WTC11 (cell line): ENCODE results near the gene SMARCA4. TPM values are rescaled to one million over a fixed set of nuclear protein-coding genes. Genes with fewer than 3 reads are reported as not detected.

Experiments
- ATAC-seq: fragments of 200-7000 bp; cut with Tn5 transposase; 2 replicates; pipeline ENCODE4 v1.10.0; 2021; ENCODE audit warnings: mild to moderate bottlenecking, moderate library complexity
- CTCF ChIA-PET: fragments of 300-600 bp; sonication (Branson Sonifier 250); formaldehyde crosslinking; loops from one replicate; lab custom pipeline; 2021; ENCODE audit warnings: antibody characterized with exemption; lab: Charles Lee
- POLR2A ChIA-PET: fragments of 350-600 bp; sonication (Branson Sonifier 250); formaldehyde crosslinking; loops from one replicate; lab custom pipeline; 2021; ENCODE audit warnings: antibody characterized with exemption; lab: Charles Lee
- DNase-seq: peaks from one replicate; pipeline ENCODE4 v3.0.0; 2021; ENCODE audit warnings: low spot score
- H3K27ac Mint-ChIP-seq: 2 replicates; pipeline ENCODE4 v1.8.0; 2021; ENCODE audit warnings: mixed read lengths
- H3K27me3 Mint-ChIP-seq: 2 replicates; pipeline ENCODE4 v1.8.0; 2021; ENCODE audit warnings: low read depth, mild to moderate bottlenecking, moderate library complexity, mixed read lengths
- H3K36me3 Mint-ChIP-seq: 2 replicates; pipeline ENCODE4 v1.8.0; 2021; ENCODE audit warnings: mixed read lengths
- H3K4me1 Mint-ChIP-seq: 2 replicates; pipeline ENCODE4 v1.8.0; 2022; ENCODE audit warnings: mixed read lengths
- H3K4me3 Mint-ChIP-seq: 2 replicates; pipeline ENCODE4 v1.8.0; 2021; ENCODE audit warnings: mild to moderate bottlenecking, moderate library complexity, mixed read lengths
- H3K9me3 Mint-ChIP-seq: 2 replicates; pipeline ENCODE4 v1.8.0; 2021; ENCODE audit warnings: mixed read lengths
- ATF1 ChIP-seq: sonication (generic); formaldehyde crosslinking; IDR thresholded peaks from 2 replicates; pipeline ENCODE4 v1.8.1; 2023; ENCODE audit warnings: mild to moderate bottlenecking, moderate library complexity, missing genetic modification reagents
- ATF6 ChIP-seq: sonication (generic); formaldehyde crosslinking; IDR thresholded peaks from 2 replicates; pipeline ENCODE4 v1.8.1; 2023; ENCODE audit warnings: mild to moderate bottlenecking, missing genetic modification reagents
- CDX4 ChIP-seq: fragments of 250-450 bp; sonication (Bioruptor Pico); IDR thresholded peaks from 2 replicates; pipeline ENCODE4 v1.9.0; 2021; ENCODE audit warnings: moderate library complexity, mild to moderate bottlenecking, inconsistent platforms, borderline replicate concordance
- CREB1 ChIP-seq: sonication (generic); formaldehyde crosslinking; IDR thresholded peaks from 2 replicates; pipeline ENCODE4 v1.8.0; 2023; ENCODE audit warnings: mild to moderate bottlenecking, missing genetic modification reagents
- FOXK1 ChIP-seq: sonication (generic); formaldehyde crosslinking; IDR thresholded peaks from 2 replicates; pipeline ENCODE4 v1.8.0; 2022; ENCODE audit warnings: mild to moderate bottlenecking, moderate library complexity, missing genetic modification reagents
- GABPB1 ChIP-seq: sonication (generic); formaldehyde crosslinking; IDR thresholded peaks from 2 replicates; pipeline ENCODE4 v1.8.1; 2023; ENCODE audit warnings: mild to moderate bottlenecking, missing genetic modification reagents
- JAZF1 ChIP-seq: fragments of 250-450 bp; sonication (Bioruptor Pico); IDR thresholded peaks from 2 replicates; pipeline ENCODE4 v1.9.0; 2021; ENCODE audit warnings: moderate library complexity, mild to moderate bottlenecking, inconsistent platforms
- MXD4 ChIP-seq: fragments of 250-450 bp; sonication (Bioruptor Pico); IDR thresholded peaks from 2 replicates; pipeline ENCODE4 v1.8.0; 2021; ENCODE audit warnings: mild to moderate bottlenecking, moderate library complexity, borderline replicate concordance
- NFATC4 ChIP-seq: fragments of 250-450 bp; sonication (Bioruptor Pico); IDR thresholded peaks from 2 replicates; pipeline ENCODE4 v1.9.0; 2021; ENCODE audit warnings: mild to moderate bottlenecking
- PREB ChIP-seq: sonication (generic); formaldehyde crosslinking; IDR thresholded peaks from 2 replicates; pipeline ENCODE4 v1.8.1; 2022; ENCODE audit warnings: mild to moderate bottlenecking, missing genetic modification reagents, moderate library complexity, borderline replicate concordance
- PRRX2 ChIP-seq: fragments of 250-450 bp; sonication (Bioruptor Pico); IDR thresholded peaks from 2 replicates; pipeline ENCODE4 v1.8.0; 2021; ENCODE audit warnings: mild to moderate bottlenecking
- TCF7 ChIP-seq: sonication (generic); formaldehyde crosslinking; IDR thresholded peaks from 2 replicates; pipeline ENCODE4 v1.8.0; 2022; ENCODE audit warnings: mild to moderate bottlenecking, low read depth, missing genetic modification reagents, moderate library complexity
- TEAD1 ChIP-seq: sonication (generic); formaldehyde crosslinking; IDR thresholded peaks from 2 replicates; pipeline ENCODE4 v1.8.0; 2022; ENCODE audit warnings: mild to moderate bottlenecking, missing genetic modification reagents
- ZNF121 ChIP-seq: sonication (generic); formaldehyde crosslinking; IDR thresholded peaks from 2 replicates; pipeline ENCODE4 v1.8.0; 2023; ENCODE audit warnings: missing genetic modification reagents
- ZNF232 ChIP-seq: sonication (generic); formaldehyde crosslinking; IDR thresholded peaks from 2 replicates; pipeline ENCODE4 v1.8.0; 2022; ENCODE audit warnings: mild to moderate bottlenecking, missing genetic modification reagents
- ZNF317 ChIP-seq: sonication (generic); formaldehyde crosslinking; IDR thresholded peaks from 2 replicates; pipeline ENCODE4 v1.8.1; 2023; ENCODE audit warnings: low read depth, mild to moderate bottlenecking, moderate library complexity, missing genetic modification reagents, borderline replicate concordance
- ZNF416 ChIP-seq: fragments of 250-450 bp; sonication (Bioruptor Pico); IDR thresholded peaks from 2 replicates; pipeline ENCODE4 v1.9.0; 2021; ENCODE audit warnings: mild to moderate bottlenecking, inconsistent platforms
- total RNA-seq: library from RNA; stranded (reverse); gene quantifications from 3 replicates; pipeline ENCODE4 v1.2.3, GENCODE V29; 2021
- TF ChIP-seq, protein P1 (sequence below): fragments of 250-450 bp; sonication (Bioruptor Pico); IDR thresholded peaks from 2 replicates; pipeline ENCODE4 v1.9.0; 2021; ENCODE audit warnings: mild to moderate bottlenecking
- TF ChIP-seq, protein P2 (sequence below): fragments of 250-450 bp; sonication (Bioruptor Pico); IDR thresholded peaks from 2 replicates; pipeline ENCODE4 v2.1.2; 2022; ENCODE audit warnings: mild to moderate bottlenecking, moderate library complexity
- TF ChIP-seq, protein P3 (sequence below): fragments of 250-450 bp; sonication (Bioruptor Pico); IDR thresholded peaks from 2 replicates; pipeline ENCODE4 v1.8.0; 2021; ENCODE audit warnings: mild to moderate bottlenecking
- TF ChIP-seq, protein P4 (sequence below): sonication (generic); formaldehyde crosslinking; IDR thresholded peaks from 2 replicates; pipeline ENCODE4 v1.8.1; 2022; ENCODE audit warnings: mild to moderate bottlenecking, moderate library complexity, missing genetic modification reagents
- TF ChIP-seq, protein P5 (sequence below): fragments of 250-450 bp; sonication (Bioruptor Pico); conservative IDR thresholded peaks from 2 replicates; pipeline ENCODE4 v1.9.0; 2021; ENCODE audit warnings: mild to moderate bottlenecking
- TF ChIP-seq, protein P6 (sequence below): sonication (generic); formaldehyde crosslinking; IDR thresholded peaks from 2 replicates; pipeline ENCODE4 v1.8.1; 2022; ENCODE audit warnings: low read depth, mild to moderate bottlenecking, moderate library complexity, missing genetic modification reagents, borderline replicate concordance

SMARCA4 gene
- total RNA-seq, 1 experiment from 2014 or later, result 295 TPM

DNA sequence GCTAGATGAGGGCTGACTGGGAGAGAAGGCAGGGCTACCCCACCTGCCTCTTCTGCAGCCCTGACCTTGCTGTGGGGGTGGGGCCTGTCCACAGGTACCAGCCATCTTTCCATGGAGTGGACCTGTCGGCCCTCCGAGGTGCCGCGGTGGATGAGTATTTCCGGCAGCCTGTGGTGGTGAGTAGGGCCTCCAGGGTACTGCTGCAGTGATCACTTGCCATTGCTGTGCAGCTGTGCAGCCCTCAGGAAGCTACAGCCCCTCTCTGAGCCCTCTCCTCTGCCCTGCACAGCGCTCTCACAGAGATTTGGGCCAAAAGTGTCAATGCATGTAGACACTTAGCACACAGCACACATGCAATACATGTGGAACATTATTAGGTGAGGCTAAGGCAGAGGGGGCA lies 44.2 kb upstream of the SMARCA4 start:
- ATAC-seq (no peak), DNase-seq (no peak)
- TF ChIP-seq TEAD1, result no peak
- TF ChIP-seq, protein P1, sequence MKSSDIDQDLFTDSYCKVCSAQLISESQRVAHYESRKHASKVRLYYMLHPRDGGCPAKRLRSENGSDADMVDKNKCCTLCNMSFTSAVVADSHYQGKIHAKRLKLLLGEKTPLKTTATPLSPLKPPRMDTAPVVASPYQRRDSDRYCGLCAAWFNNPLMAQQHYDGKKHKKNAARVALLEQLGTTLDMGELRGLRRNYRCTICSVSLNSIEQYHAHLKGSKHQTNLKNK (CRISPR knock-in tag), result no peak
- TF ChIP-seq, protein P2, sequence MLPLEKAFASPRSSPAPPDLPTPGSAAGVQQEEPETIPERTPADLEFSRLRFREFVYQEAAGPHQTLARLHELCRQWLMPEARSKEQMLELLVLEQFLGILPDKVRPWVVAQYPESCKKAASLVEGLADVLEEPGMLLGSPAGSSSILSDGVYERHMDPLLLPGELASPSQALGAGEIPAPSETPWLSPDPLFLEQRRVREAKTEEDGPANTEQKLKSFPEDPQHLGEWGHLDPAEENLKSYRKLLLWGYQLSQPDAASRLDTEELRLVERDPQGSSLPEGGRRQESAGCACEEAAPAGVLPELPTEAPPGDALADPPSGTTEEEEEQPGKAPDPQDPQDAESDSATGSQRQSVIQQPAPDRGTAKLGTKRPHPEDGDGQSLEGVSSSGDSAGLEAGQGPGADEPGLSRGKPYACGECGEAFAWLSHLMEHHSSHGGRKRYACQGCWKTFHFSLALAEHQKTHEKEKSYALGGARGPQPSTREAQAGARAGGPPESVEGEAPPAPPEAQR, result no peak
- TF ChIP-seq, protein P3, sequence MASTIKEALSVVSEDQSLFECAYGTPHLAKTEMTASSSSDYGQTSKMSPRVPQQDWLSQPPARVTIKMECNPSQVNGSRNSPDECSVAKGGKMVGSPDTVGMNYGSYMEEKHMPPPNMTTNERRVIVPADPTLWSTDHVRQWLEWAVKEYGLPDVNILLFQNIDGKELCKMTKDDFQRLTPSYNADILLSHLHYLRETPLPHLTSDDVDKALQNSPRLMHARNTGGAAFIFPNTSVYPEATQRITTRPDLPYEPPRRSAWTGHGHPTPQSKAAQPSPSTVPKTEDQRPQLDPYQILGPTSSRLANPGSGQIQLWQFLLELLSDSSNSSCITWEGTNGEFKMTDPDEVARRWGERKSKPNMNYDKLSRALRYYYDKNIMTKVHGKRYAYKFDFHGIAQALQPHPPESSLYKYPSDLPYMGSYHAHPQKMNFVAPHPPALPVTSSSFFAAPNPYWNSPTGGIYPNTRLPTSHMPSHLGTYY, result no peak
- TF ChIP-seq, protein P4, sequence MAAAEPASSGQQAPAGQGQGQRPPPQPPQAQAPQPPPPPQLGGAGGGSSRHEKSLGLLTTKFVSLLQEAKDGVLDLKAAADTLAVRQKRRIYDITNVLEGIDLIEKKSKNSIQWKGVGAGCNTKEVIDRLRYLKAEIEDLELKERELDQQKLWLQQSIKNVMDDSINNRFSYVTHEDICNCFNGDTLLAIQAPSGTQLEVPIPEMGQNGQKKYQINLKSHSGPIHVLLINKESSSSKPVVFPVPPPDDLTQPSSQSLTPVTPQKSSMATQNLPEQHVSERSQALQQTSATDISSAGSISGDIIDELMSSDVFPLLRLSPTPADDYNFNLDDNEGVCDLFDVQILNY (CRISPR knock-in tag), result no peak
- TF ChIP-seq NFATC4 (CRISPR knock-in tag), result no peak
- TF ChIP-seq ZNF317 (CRISPR knock-in tag), result no peak
- H3K27me3 Mint-ChIP-seq, result no peaks in the 10 kb centered on the region
- H3K4me3 Mint-ChIP-seq, result no peak overlapping the region
- ChIA-PET CTCF (no interaction called here), POLR2A (no interaction called here)
- H3K4me1 Mint-ChIP-seq, result no peaks in the 10 kb centered on the region
- peaks cover 14% of the 10 kb centered on the region for H3K36me3 Mint-ChIP-seq
- no peaks in the 10 kb centered on the region for H3K9me3 Mint-ChIP-seq
- H3K27ac Mint-ChIP-seq, result no peak overlapping the region

GRCh38 chr19:10918359-10918758 lies 42.5 kb upstream of the SMARCA4 start:
- no peaks in the 10 kb centered on the region for H3K9me3 Mint-ChIP-seq
- H3K4me1 Mint-ChIP-seq, result no peaks in the 10 kb centered on the region
- no peak for DNase-seq
- no peak overlapping the region for H3K27ac Mint-ChIP-seq
- H3K4me3 Mint-ChIP-seq, result no peak overlapping the region
- H3K27me3 Mint-ChIP-seq, result no peaks in the 10 kb centered on the region
- peaks cover 12% of the 10 kb centered on the region for H3K36me3 Mint-ChIP-seq
- no peak for ATAC-seq
- CTCF ChIA-PET, result interaction anchor here (0.5 to 1.3 kb wide), 6 partner anchors 18 to 495 kb away, joined by 3 to 5 read pairs (median 4); no protein-coding TSS in a partner anchor
- POLR2A ChIA-PET, result no interaction called here
- TF ChIP-seq PREB (no peak), PRRX2 (no peak), GABPB1 (CRISPR knock-in tag) (no peak), CREB1 (CRISPR knock-in tag) (no peak), ZNF121 (CRISPR knock-in tag) (no peak), ATF6 (no peak), TCF7 (CRISPR knock-in tag) (no peak), FOXK1 (CRISPR knock-in tag) (no peak), ZNF416 (CRISPR knock-in tag) (no peak), JAZF1 (CRISPR knock-in tag) (no peak), CDX4 (CRISPR knock-in tag) (no peak), MXD4 (no peak), ATF1 (CRISPR knock-in tag) (no peak), ZNF232 (CRISPR knock-in tag) (no peak)
- TF ChIP-seq, protein P5, sequence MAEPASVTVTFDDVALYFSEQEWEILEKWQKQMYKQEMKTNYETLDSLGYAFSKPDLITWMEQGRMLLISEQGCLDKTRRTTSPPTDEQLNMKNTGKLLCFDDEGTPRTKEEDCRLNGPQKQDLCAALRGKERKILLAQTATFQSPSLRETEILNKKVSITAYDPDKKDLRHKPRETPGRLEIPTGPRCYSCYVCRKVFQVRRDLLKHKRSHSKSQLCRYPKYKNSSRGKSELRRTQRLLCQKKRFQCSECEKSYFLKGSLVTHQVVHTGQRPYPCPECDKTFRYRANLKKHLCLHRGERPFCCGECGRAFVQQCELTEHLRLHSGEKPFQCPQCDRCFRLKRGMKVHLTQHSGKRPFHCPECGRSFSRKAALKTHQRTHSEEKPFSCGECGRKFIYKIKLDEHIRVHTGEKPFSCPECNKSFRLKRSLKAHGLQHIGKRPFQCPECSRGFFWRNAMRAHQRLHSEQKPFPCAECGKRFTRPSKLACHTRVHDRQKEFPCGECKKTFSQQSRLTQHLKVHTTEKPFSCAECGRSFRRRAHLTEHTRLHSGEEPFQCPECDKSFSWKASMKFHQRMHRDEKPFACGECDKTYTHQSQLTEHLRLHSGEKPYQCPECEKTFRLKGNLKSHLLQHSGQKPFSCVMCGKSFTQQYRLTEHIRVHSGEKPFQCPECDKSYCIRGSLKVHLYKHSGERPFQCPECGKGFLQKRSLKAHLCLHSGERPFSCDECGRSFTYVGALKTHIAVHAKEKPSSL (CRISPR knock-in tag), result no peak
- TF ChIP-seq, protein P6, sequence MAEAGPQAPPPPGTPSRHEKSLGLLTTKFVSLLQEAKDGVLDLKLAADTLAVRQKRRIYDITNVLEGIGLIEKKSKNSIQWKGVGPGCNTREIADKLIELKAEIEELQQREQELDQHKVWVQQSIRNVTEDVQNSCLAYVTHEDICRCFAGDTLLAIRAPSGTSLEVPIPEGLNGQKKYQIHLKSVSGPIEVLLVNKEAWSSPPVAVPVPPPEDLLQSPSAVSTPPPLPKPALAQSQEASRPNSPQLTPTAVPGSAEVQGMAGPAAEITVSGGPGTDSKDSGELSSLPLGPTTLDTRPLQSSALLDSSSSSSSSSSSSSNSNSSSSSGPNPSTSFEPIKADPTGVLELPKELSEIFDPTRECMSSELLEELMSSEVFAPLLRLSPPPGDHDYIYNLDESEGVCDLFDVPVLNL (CRISPR knock-in tag), result no peak
- TF ChIP-seq, protein P4 (CRISPR knock-in tag), result no peak
